RWPE1 (cell line): ENCODE results near the gene MAN1A1.

Experiments
- CTCF ChIA-PET: fragments of 350-600 bp; sonication (Branson Sonifier 250); formaldehyde crosslinking; extraction: SDS; loops from one replicate; lab custom pipeline; 2021; lab: Yijun Ruan, JAX
- POLR2A ChIA-PET: fragments of 400-600 bp; formaldehyde crosslinking; extraction: SDS; loops from one replicate; lab custom pipeline; 2020; ENCODE audit warnings: antibody characterized with exemption; ENCODE audit not compliant: low non-redundant PET; lab: Yijun Ruan, JAX
- DNase-seq: peaks from one replicate; pipeline ENCODE4 v3.0.0; 2012; ENCODE audit warnings: low spot score
- H3K27ac ChIP-seq: fragments of 450-650 bp; 2 replicates; pipeline ENCODE4 v1.5.1; 2017
- CTCF ChIP-seq: fragments of 450-650 bp; conservative IDR thresholded peaks from 2 replicates; pipeline ENCODE4 v1.5.1; 2017; ENCODE audit warnings: low read depth, mild to moderate bottlenecking

The MAN1A1 gene

GRCh38 chr6:119196715-119197114, 152.8 kb downstream of the MAN1A1 start:
- POLR2A ChIA-PET: no interaction called here
- H3K27ac ChIP-seq: no peak overlapping the region
- TF ChIP-seq CTCF: no peak
- DNase-seq: no peak
- CTCF ChIA-PET: no interaction called here

DNA sequence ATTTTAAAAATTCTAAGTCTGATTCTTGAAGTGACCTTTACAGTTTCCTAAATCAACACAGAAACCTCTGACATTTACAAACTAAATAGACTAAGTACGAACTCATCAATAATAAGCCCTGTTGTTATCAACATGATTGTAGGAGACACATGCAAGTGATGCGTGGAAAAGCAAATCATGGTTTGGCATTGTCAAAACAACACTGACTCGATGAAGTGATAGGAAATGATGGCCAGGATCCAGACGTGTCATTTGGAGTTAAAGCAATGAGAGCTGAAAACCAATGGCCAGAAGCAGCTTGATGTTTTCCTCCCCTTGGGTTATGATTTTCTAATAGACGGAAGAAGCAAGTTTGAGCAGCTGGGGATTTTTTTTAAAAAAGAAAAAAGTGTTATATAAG, 153.7 kb downstream of the MAN1A1 start:
- CTCF ChIA-PET: no interaction called here
- POLR2A ChIA-PET: no interaction called here
- no peak overlapping the region for H3K27ac ChIP-seq
- no peak for TF ChIP-seq CTCF
- no peak for DNase-seq

DNA sequence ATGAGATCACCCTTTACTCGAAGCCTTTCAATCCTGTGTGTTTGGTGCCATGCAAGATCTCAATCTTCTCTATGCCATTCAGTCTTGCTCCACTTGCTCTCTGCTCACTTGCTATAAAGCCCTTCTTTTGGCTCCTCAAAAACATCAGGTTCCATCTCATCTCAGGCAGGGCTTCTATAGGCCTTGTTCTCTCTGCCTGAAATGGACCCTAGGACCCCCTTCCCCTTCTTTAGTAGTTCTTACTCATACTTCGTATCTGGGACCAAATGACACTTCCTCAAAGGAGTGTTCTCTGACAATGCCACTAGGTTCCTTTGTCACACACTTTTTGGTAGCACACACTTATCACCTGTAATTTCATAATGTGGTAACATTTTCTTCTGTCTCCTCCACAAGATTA, 154.4 kb downstream of the MAN1A1 start:
- no peak overlapping the region for H3K27ac ChIP-seq
- no peak for TF ChIP-seq CTCF
- ChIA-PET CTCF (no interaction called here), POLR2A (no interaction called here)
- no peak for DNase-seq

DNA sequence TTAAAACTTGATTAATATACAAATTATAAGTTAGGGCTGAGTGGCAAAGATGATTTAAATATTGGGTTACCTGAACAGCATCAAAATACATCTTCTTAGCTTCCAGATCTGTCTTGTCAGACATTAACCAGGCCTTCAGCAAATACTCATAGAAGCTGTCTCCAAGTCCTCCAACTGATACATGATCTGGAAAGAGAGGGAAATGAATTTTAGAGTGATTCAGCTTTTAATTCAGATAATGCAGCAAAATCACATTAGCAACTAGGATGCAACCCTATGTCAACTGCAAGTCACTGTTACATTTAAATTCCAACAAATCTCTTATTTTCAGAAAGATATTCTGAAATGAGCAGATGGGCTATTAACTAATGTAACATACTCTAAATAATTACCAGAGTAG, 155.9 kb downstream of the MAN1A1 start:
- ChIA-PET CTCF (interaction anchor here (0.6 to 0.9 kb wide), 2 partner anchors 11 to 232 kb away, joined by 3 to 4 read pairs; no protein-coding TSS in a partner anchor), POLR2A (no interaction called here)
- no peak overlapping the region for H3K27ac ChIP-seq
- no peak for TF ChIP-seq CTCF
- DNase-seq: no peak

GRCh38 chr6:119192200-119192599, 157.4 kb downstream of the MAN1A1 start:
- DNase-seq: no peak
- POLR2A ChIA-PET: no interaction called here
- CTCF ChIA-PET: no interaction called here
- TF ChIP-seq CTCF: no peak
- H3K27ac ChIP-seq: no peak overlapping the region

GRCh38 chr6:119190176-119190575, 159.4 kb downstream of the MAN1A1 start:
- POLR2A ChIA-PET: no interaction called here
- DNase-seq: no peak
- no peak overlapping the region for H3K27ac ChIP-seq
- CTCF ChIA-PET: no interaction called here
- TF ChIP-seq CTCF: no peak

DNA sequence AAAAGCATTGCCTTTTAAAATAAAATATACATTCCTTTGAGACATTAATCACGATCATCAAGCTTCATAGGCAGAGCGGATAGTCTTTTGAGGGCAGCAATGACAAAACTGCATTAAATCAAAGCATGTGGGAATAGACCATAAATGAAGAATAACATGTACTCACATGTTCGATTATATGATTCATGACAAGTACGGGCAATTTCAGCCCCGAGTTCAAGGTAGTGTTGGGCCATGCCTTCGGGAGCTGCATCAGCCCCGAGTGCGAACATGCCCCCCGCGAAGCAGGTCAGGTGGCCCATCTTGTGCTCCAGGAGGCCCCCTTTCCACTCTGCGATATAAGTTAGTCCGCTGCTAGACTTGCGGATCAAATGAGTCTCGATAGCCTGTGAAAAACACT, 160.1 kb downstream of the MAN1A1 start:
- TF ChIP-seq CTCF: no peak
- DNase-seq: no peak
- POLR2A ChIA-PET: no interaction called here
- CTCF ChIA-PET: no interaction called here
- H3K27ac ChIP-seq: no peak overlapping the region
